AG20443 (cell line): ENCODE measurements around the gene POLRMT.
"Not testable (repeated sequence)": the region's sequence is repeated elsewhere in the genome, so short reads cannot be mapped to it uniquely, and the experiment has no call there.

Experiments used
- DNase-seq: peaks from one replicate; pipeline ENCODE4 v3.0.0; 2012; ENCODE audit warnings: low spot score, mixed read lengths

Gene POLRMT

DNA sequence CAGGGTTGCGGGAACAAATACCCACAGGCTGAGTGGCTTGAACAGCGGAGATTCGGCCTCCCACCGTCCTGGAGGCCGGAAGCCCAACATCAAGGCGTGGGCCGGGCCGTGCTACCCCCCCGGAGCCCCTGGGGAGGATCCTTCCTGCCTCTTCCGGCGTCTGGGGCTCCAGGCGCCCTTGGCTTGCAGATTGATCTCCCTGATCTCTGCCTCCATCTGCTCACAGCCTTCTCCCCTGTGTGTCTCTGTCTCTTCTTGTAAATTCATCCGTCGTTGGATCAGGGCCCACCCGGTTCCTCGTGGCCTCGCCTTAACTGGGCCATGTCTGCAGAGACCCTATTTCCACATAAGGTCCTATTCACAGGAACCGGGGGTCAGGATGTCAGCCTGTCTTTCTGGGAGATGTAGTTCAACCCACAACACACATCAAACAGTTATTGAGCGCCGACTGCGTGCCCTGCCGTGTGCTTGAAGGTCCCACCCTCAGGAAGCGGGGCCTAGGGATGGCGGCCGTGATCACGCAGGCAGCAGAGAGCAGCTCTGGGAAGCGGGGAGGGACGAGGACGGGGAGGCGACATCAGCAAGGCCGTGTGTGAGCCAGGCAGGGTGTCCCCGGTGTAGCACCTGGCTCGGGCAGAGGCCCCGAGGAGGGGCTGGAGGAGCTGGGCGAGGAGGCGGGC, 22.4 kb downstream of the POLRMT start:
- peak; percentile 59 for DNase-seq

DNA sequence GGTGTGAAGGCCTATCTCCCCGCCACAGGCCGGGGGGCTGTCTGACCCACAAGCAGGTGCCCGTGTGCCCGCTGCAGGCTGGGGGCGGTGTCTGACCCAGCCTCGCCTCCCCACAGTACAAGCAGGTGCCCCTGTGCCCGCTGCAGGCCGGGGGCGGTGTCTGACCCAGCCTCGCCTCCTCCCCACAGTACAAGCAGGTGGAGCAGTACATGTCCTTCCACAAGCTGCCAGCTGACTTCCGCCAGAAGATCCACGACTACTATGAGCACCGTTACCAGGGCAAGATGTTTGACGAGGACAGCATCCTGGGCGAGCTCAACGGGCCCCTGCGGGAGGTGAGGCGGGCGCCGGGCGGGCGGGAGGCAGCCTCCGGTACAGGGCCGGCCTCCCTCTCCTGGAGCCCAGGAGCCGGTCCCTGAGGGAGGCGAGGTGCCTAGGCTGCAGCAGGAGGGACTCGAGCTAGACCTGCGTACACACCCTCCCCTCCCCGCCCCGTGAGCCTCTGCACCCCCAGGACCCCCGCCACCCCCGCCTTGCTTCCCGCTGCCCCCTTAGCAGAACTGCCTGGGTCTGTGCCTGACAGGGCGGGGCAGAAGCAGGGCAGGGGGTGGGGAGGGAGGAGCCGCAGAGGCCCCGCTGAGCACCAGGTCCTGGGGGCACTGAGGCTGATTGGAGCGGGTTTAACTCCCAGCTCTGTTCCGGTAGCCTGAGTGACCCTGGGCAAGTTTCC, 23.1 kb downstream of the POLRMT start:
- no peak for DNase-seq

DNA sequence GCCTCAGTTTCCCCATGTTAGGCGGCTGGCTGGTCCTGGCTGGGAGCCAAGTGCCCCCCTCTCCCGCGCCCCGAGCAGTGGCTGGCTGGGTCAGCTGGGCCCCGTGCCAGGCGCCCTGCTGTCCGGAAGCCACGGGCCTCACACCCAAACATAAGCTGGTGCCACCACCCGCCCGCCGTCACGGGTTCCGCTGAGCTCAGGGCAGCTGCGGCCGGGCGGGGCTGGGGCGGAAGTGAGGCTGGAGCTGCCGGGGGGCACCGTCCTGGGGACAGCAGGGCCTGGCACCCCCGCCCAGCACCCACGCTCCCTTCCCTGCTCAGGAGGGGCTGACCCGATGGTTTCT, 24.4 kb downstream of the POLRMT start:
- DNase-seq = no peak

DNA sequence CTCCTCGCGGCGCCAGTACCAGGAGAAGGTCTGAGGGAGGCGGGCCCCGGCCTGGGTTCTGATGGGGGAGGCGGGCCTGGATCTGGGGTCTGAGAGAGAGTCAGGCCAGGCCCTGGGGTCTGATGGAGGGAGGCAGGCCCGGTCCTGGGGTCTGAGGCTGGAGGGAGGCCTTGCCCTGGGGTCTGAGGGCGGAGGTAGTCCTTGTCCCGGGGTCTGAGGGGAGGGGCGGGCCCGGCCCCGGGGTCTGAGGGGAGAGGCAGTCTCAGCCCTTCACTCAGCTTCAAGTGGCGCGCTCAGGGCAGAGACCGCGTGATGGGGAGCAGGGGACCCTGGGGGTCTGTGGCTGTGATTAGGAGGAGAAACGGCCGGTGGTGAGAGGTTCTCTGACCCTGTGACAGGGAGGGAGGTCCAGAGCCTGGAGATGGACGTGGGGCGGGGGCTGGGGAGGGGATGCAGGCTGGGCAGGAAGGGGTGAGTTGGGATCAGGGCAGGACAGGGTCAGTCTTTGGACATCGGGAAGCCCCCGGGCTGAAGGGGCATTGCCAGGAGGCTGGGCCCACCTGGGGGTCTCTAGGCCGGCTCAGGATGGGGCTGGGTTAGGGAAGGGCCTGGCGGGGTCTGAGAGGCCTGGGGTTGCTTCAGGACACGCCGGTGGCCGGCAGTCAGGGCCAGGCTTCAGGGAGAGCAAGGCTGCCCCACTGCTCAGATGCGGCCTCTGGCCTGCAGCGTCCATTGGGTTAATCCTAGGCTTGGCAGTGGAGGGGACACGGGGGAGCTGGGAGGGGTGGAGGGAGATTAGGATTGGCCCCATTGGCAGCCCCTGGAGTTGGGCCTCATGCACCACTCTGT, 25.0 kb downstream of the POLRMT start:
- DNase-seq = no peak

DNA sequence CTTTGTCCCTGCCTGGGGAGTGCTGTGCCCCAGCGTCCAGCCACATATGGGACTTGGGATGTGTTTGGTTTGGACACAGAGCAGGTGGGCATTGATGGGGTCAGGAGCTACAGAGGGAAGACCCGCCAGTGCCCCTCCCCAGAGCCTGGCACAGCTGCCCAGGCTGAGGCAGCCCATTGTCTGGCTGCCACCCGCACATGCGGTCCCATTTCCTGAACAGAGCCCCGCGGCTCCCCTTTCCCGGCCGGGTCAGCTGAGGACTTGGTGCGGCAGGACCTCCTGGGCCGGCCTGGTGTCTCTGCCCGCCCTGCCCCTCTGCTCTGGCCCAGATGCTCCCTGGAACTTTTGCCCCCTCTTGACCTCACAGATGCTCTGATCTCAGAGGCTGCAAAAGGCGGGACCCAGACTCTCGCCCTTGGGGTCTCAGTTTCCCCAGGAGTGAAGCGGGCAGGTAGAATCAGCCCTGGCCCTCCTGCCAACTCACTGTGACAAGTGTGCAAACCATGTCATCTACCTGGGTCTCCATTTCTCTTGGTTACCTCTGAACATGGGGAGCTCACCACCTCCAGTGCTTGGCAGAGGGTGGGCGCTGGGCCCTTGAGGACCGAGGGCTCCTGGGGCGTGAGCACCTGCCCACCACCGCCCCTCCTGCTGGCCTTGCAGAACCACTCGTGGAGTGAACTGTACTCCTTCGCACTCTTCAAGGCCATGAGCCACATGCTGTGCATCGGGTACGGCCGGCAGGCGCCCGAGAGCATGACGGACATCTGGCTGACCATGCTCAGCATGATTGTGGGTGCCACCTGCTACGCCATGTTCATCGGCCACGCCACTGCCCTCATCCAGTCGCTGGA, 25.8 kb downstream of the POLRMT start:
- DNase-seq = no peak

DNA sequence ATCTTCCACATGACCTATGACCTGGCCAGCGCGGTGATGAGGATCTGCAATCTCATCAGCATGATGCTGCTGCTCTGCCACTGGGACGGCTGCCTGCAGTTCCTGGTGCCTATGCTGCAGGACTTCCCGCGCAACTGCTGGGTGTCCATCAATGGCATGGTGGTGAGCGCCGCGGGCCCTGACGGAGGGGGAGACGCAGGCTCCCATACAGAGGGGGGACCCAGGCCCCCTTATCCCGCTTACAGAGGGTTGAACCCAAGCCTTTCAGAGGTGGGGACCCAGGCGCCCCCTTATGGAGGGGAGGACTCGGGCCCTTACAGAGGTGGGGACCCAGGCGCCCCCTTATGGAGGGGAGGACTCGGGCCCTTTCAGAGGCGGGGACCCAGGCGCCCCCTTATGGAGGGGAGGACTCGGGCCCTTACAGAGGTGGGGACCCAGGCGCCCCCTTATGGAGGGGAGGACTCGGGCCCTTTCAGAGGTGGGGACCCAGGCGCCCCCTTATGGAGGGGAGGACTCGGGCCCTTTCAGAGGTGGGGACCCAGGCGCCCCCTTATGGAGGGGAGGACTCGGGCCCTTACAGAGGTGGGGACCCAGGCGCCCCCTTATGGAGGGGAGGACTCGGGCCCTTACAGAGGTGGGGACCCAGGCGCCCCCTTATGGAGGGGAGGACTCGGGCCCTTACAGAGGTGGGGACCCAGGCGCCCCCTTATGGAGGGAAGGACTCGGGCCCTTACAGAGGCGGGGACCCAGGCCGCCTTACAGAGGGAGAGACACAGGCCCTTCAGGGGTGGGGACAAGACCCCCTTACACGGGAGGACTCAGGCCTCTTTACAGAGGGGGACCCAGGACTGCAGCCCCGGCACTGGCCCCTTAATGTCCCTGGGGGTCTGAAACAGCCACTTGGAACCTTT, 28.0 kb downstream of the POLRMT start:
- not testable (repeated sequence) for DNase-seq

DNA sequence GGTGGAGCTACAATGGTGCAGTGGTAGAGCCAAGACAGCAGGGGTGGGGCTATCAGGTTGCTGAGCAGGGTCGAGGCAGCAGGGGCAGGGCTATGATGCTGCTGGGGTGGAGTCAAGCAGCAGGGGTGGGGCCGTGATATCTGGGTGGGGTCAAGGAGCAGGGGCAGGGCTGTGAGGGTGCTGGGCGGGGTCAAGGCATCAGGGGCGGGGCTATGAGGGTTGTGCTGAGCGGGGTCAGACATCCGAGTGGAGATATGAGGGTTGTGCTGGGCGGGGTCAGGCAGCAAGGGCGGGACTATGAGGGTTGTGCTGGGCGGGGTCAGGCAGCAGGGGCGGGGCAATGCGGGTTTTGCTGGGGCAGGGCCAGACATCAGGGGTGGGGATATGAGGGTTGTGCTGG, 29.0 kb downstream of the POLRMT start:
- DNase-seq = no peak

DNA sequence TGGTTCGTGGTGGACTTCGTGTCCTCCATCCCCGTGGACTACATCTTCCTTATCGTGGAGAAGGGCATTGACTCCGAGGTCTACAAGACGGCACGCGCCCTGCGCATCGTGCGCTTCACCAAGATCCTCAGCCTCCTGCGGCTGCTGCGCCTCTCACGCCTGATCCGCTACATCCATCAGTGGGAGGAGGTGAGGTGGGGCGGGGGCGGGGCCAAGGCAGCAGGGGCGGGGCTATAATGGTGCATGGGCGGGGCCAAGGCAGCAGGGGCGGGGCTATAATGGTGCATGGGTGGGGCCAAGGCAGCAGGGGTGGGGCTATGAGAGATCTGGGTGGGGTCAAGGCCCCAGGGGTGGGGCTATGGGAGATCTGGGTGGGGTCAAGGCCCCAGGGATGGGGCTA, 29.6 kb downstream of the POLRMT start:
- not testable (repeated sequence) for DNase-seq

DNA sequence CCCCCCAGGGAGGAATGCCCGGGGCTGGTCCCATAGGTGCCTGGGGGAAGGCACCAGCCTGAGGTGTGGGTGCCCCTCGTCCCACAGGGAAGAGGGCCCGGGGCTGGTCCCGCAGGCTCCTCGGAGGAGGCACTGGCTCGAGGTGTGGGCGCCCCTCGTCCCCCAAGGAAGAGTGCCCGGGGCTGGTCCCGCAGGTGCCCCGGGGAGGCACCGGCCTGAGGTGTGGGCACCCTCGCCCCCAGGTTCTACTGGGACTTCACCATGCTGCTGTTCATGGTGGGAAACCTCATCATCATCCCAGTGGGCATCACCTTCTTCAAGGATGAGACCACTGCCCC, 30.1 kb downstream of the POLRMT start:
- DNase-seq = not testable (repeated sequence)

DNA sequence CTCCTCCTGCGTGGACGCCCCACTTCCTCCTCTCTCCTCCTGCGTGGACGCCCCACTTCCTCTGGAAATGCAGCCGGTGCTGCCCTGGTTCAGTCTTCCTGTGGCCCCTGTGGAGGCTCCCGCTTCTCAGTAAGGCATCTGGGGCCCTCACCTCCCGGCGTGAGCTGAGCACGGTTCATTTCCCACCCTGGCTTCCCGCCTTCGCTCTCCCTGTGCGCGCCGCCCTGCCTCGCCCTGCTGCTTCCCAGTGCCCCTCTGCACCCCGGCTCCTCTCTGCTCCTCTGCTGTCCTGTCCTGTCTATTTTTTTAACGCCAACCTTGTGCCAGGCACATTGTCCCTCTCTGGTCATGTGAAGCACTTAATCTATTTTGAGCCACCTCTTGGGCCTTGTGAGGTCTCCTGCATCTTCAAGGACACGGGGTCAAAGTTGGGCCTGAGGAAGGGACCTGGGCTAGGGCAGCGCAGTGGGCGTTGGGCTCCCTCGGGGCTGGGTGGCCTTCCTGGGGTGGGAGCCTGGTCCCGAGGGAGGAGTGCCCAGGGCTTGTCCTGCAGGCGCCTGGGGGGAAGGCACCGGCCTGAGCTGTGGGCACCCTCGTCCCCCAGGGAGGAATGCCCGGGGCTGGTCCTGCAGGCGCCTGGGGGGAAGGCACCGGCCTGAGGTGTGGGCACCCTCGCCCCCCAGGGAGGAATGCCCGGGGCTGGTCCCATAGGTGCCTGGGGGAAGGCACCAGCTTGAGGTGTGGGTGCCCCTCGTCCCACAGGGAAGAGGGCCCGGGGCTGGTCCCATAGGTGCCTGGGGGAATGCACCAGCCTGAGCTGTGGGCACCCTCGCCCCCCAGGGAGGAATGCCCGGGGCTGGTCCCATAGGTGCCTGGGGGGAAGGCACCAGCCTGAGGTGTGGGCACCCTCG, 30.7 kb downstream of the POLRMT start:
- no peak for DNase-seq

DNA sequence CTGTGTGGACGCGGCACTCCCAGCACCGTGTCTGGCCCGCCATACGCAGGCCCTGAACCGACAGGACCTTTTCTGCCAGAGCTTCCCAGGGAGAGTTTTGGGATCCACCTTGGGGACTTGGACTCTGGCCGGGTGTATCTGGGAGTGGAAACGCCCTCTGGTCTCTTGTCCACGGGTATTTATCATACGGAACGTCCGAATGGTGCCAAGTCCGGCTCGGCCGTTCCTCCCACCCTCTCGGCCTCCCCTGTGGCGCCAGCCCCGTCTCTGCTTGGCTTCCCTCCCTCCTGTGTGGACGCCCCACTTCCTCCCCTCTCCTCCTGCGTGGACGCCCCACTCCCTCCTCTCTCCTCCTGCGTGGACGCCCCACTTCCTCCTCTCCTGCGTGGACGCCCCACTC, 31.5 kb downstream of the POLRMT start:
- DNase-seq = no peak

DNA sequence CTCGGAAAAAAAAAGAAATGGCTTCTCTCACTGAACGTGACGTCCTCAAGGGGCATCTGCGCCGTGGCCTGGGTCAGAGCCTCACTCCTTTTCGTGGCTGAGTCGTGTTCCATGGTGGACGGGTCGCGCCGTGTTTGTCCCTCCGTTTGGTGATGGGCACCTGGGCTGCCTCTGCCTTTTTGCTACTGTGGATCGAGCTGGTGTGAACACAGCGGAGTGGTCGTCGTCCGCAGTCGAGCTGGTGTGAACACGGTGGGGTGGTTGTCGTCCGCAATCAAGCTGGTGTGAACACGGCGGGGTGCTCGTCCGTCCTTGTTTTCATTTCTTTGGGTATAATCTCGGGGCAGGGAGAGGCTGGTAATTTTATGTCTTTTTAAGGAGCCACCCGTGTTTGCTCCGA, 32.0 kb downstream of the POLRMT start:
- DNase-seq = no peak

DNA sequence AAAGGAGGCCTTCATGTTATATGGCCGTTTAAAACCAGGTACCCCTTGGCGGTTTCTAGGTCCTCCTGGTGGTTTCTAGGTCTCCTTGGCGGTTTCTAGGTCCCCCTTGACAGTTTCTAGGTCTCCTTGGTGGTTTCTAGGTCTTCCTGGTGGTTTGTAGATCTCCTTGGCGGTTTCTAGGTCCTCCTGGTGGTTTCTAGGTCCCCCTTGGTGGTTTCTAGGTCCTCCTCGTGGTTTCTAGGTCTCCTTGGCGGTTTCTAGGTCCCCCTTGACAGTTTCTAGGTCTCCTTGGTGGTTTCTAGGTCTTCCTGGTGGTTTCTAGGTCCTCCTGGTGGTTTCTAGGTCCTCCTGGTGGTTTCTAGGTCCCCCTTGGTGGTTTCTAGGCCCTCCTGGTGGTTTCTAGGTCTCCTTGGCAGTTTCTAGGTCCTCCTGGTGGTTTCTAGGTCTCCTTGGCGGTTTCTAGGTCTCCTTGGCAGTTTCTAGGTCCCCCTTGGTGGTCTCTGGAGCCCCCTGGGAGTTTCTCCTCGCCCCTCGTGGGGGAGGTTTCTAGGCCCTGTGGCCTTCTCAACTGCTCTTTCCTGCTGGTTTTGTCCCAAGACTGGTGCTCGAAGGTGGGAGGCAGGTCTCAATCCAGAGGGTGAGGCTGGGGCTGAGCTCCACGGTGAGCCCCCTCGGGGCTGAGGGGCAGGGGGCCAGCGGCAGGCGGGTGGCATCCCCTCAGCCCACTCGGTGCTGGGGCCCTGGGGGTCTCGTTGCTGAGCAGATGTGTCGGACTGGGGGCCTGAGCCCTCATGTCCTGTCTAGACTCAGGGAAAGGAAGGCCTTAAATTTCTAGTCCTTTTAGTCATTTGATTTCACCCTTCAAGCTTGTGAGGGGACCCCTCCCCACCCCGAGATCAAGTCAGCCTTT, 35.7 kb downstream of the POLRMT start:
- DNase-seq = no peak

DNA sequence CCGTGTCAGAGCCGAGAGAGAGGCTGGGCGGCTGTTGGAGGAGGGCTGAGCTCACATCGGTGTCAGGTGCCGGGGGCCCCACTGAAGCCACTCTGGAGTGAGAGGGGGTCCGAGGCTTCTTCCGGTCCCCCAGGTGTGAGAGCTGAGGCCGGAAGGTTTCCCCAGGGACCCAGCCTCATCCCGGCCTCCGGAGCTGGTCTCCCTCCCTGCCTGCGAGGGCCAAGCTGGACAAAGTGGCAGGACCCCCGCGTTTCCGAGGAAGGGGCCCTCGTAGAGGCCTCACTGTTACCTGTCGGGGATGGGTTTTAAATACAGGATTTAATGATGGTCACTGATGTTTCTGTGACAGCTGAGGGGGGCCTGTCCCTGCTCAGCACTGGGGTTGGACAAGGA, 37.1 kb downstream of the POLRMT start:
- DNase-seq = no peak

DNA sequence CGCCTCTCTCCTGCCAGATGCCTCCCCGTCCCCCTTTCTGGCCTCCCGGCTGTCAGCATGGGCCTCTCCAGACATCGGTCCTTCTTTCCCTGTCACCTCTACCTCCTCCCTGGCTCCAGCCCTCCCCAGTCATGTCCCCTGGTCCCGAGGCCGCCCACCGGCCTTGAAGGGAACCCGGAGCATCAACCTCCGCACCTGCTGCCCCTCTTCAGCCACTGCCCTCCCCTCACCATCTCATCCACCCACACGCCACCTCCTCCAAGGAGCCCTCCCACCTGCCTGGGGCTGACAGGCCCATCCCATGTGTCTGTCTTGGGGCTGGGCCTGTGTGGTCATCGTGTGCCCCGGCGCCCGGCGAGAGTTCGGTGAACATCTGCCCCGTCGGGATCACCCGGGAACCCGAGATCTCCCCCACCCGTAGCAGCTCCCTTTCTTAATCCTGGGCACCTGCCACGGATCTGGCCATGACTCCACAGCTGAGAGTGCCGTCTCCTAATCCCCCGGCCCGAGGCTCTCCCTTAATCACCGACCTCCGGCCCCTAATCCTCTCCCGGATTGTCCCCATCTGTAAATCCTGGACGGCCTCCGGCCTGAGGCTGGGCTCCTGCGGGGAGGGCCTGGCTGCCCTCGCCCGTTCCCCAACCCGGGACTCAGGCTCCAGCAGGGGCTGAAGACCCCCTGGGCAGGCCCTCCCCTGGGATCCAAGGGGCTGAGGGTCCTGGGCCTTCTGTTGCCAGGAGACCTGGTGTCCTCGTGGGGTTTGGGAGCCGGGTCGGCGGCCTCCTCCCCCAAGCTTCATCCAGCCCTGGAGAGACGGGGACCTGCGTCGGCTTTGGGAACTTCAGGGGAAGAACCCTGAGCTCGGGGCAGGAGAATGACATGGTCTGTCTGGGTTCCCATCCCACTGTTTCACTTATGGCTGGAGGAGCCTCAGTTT, 37.7 kb downstream of the POLRMT start:
- no peak for DNase-seq

DNA sequence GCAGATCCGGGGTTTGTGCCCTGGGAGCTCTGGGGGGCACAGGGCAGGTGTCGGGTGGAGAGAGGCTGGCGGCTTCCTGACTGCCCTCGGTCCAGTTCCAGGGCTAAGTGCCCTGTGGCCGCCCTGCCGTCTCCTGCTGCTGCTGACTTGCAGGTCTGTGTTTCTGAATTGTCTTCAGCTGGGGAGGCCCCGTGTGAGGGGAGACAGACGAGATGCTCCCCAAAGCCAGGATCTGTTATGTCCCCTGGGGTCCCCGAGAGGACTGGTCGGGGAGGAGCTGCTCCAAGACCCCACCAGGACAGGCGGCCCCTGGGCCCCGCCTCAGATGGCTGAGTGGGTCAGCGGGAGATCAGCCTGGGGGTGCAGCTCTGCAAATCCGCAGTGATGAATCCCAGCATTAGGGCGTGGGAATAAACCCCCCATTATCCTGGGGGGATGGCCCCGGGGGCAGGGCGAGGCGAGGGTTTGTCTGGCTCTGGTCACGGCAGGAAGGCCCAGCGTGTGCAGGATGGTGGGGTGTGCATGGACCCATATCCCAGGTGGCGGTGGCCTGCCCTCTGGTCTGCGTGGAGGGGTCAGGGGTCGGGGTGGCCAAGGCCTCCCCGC, 39.0 kb downstream of the POLRMT start:
- no peak for DNase-seq

DNA sequence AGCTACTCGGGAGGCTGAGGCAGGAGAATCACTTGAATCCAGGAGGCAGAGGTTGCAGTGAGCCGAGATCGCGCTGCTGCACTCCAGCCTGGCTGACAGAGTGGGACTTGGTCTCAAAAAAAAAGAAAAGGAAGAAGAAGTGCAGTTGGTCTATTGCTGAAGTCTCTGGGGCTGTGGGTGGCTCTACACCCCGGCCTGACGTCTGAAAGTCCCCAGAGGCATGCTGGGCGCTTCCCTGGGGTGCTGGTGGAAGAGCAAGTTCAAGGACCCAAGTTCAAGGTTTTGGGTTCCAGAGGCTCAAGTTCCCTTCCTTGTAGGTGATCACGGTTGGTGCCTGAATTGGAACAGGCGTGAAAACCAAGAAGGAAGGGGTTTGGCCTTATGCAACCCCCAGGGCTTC, 39.8 kb downstream of the POLRMT start:
- no peak for DNase-seq
